Measurements from ENCODE around the gene EXOC8.
A peak's percentile ranks its signal among the peaks of the same experiment; 100 is the strongest.
"Not testable (repeated sequence)": the region's sequence is repeated elsewhere in the genome, so short reads cannot be mapped to it uniquely, and the experiment has no call there.

The EXOC8 gene

DNA sequence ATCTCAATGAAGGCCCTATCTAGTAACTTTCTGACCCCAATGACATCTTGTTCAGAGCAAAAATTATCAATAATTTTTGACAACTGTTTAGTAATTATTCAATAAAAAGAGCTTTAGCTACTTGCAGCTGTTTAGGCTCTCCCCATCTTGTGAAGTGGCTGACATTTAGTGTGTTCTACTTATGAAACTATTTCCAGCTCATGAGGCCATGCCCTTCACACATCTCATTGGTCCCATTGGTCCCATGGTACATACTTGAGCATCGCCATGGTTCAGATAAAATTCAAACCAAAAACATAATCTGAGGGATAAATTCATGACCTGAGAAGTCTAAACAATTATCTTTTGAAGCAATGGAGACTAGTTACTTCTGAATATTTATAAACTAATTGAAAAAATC lies 24.7 kb upstream of the EXOC8 start:
- no peaks in the 10 kb centered on the region for H3K27me3 Mint-ChIP-seq
- H3K36me3 Mint-ChIP-seq, result peaks cover 2% of the 10 kb centered on the region

GRCh38 chr1:231359113-231359512 lies 21.5 kb upstream of the EXOC8 start:
- H3K27ac Mint-ChIP-seq, result no peak overlapping the region
- no peaks in the 10 kb centered on the region for H3K9me3 Mint-ChIP-seq
- H3K4me1 Mint-ChIP-seq, result peaks cover 10% of the 10 kb centered on the region
- peaks cover 2% of the 10 kb centered on the region for H3K36me3 Mint-ChIP-seq
- no peaks in the 10 kb centered on the region for H3K27me3 Mint-ChIP-seq
- H3K4me3 Mint-ChIP-seq, result no peak overlapping the region

More for the DNA sequence above, 24.7 kb upstream of the EXOC8 start:
- peak overlapping the region; percentile 70 for H3K27ac Mint-ChIP-seq
- H3K4me1 Mint-ChIP-seq, result peaks cover 9% of the 10 kb centered on the region
- H3K4me3 Mint-ChIP-seq, result no peak overlapping the region
- H3K9me3 Mint-ChIP-seq, result no peaks in the 10 kb centered on the region

DNA sequence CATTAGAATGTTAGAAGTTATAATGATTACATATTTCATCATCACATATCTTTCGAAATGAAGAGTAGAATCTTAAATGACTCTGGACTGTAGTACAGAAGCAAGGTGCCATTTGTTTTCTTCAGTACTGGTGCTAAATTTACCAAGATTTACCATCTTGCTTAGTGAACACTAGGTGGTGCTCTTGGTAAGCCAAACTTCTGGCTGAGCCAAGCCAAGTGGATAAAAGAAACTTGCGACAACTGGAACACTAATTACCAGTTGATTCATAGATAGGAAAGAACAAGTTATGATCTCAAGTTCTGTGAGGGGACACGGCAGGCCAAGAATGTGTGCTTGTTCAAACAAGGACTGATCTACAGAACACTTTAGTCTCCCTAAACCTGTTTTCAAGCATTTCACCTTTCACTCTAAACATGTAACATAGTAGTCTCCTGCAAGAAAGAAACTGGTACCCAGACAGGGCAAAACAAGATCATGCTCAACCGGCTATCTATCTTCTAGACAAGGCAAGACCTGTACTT lies 20.2 kb upstream of the EXOC8 start:
- Mint-ChIP-seq H3K27ac (peak overlapping the region; percentile 62), H3K4me3 (no peak overlapping the region), H3K27me3 (no peaks in the 10 kb centered on the region)

GRCh38 chr1:231357187-231357772 lies 19.6 kb upstream of the EXOC8 start:
- H3K36me3 Mint-ChIP-seq, result peaks cover 5% of the 10 kb centered on the region
- no peaks in the 10 kb centered on the region for H3K27me3 Mint-ChIP-seq
- no peak overlapping the region for H3K27ac Mint-ChIP-seq
- no peaks in the 10 kb centered on the region for H3K9me3 Mint-ChIP-seq
- no peak overlapping the region for H3K4me3 Mint-ChIP-seq
- H3K4me1 Mint-ChIP-seq, result peaks cover 10% of the 10 kb centered on the region

More for the DNA sequence above, 20.2 kb upstream of the EXOC8 start:
- Mint-ChIP-seq H3K4me1 (peaks cover 10% of the 10 kb centered on the region), H3K9me3 (no peaks in the 10 kb centered on the region), H3K36me3 (peaks cover 3% of the 10 kb centered on the region)

DNA sequence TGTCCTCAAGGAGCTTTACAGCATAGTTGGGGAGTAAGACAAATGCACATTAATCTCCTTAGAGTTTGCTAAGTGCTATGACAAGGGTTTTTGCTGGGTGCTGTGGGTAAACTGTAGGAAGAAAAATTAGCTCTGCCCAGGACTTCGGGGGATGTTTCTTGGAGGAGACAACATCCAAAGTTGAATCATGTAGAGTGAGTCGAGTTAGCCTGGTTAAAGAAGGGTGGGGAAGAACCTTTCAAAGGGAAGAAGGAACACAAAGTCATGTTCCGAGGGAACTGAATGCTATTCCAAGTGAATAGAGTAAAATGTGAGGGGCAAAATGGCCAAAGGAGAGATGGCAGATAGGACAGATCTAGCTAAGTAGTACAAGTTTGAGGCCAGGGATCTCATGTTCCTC lies 17.5 kb upstream of the EXOC8 start:
- Mint-ChIP-seq H3K4me3 (no peak overlapping the region), H3K27me3 (no peaks in the 10 kb centered on the region), H3K4me1 (peaks cover 10% of the 10 kb centered on the region), H3K36me3 (peaks cover 9% of the 10 kb centered on the region), H3K9me3 (no peaks in the 10 kb centered on the region), H3K27ac (no peak overlapping the region)

DNA sequence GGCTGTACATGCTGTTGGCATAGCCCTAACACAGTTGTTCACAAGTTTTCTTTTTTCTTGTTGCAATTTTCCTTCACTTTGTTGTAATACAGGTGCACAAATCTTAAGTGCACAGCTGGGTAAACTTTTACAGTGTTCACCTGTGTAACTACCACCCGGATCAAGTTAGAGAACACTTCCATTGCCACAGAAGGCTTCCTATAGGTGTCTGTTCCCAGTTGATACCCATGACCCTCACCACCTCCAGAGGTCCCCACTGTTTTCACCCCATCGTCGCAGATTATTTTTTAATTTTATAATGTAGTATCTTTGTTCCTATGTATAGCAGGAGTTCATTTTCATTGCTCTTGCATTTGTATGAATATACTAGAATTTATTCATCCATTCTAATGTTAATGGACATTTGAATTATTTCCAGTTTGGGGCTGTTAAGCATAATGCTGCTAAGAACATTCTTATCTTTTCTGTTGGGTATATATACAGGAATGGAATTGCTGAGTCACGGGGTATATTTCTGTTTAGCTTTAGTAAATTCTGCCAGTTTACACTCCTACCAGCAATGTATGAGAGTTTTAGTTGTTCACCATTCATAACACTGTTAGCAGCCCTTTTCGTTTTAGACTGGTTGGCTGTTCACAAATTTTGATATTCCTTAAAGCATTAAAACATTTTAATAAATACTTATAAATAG lies 16.8 kb upstream of the EXOC8 start:
- Mint-ChIP-seq H3K27me3 (no peaks in the 10 kb centered on the region), H3K4me1 (peaks cover 10% of the 10 kb centered on the region), H3K36me3 (peaks cover 9% of the 10 kb centered on the region), H3K4me3 (no peak overlapping the region), H3K9me3 (no peaks in the 10 kb centered on the region), H3K27ac (no peak overlapping the region)

- Mint-ChIP-seq H3K4me1 (peaks cover 8% of the 10 kb centered on the region), H3K27ac (no peak overlapping the region), H3K9me3 (no peaks in the 10 kb centered on the region), H3K4me3 (no peak overlapping the region), H3K36me3 (peaks cover 12% of the 10 kb centered on the region), H3K27me3 (no peaks in the 10 kb centered on the region)
Observed at GRCh38 chr1:231353086-231353485, 15.4 kb upstream of the EXOC8 start.

DNA sequence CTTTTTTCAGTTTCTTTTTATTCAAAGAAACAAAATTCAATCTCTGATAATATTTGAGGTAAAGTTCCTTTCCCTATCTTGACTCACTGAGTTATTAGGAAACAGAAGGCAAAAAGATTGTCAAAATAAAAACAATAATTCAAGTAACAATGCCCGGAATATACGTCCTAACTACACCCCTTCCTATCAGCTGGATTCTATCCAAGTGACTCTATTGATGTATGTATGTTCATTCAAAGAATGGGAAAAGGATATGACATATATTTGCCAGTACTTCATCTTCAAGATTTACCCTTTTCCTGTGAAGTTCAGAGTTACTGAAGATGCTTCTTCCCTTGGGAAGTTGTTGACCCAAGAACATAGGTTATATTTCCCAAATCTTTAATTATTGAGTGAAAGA lies 14.2 kb upstream of the EXOC8 start:
- Mint-ChIP-seq H3K36me3 (peaks cover 12% of the 10 kb centered on the region), H3K9me3 (no peaks in the 10 kb centered on the region), H3K27ac (peak overlapping the region; percentile 81)

GRCh38 chr1:231348856-231349255 lies 11.2 kb upstream of the EXOC8 start:
- H3K27me3 Mint-ChIP-seq, H3K9me3 Mint-ChIP-seq, H3K27ac Mint-ChIP-seq, H3K4me1 Mint-ChIP-seq, H3K4me3 Mint-ChIP-seq: not testable (repeated sequence)
- peaks cover 17% of the 10 kb centered on the region for H3K36me3 Mint-ChIP-seq

More for the DNA sequence above, 14.2 kb upstream of the EXOC8 start:
- no peak overlapping the region for H3K4me3 Mint-ChIP-seq
- H3K4me1 Mint-ChIP-seq, result no peaks in the 10 kb centered on the region
- H3K27me3 Mint-ChIP-seq, result no peaks in the 10 kb centered on the region

DNA sequence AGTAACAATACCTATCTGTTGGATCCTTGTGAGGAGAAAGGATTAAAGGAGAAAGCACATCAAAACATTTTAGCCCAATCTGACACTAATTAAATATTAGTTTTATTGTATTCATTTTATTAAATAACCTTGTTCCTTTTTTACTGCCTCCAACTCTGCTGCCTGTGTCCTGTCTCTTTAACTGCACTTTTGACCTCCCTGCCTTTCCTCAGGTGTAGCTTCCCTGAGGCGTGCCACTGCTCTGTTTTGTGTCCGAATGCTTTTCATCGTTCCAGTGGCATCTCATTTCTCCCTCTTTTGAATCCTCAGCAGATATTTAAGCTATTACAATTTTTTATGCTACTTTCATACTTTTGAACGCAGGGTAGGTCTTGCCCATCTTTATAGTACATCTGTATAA lies 10.8 kb upstream of the EXOC8 start:
- H3K4me1 Mint-ChIP-seq, result peaks cover 8% of the 10 kb centered on the region
- no peaks in the 10 kb centered on the region for H3K27me3 Mint-ChIP-seq
- H3K9me3 Mint-ChIP-seq, result no peaks in the 10 kb centered on the region
- peaks cover 17% of the 10 kb centered on the region for H3K36me3 Mint-ChIP-seq
- H3K27ac Mint-ChIP-seq, result no peak overlapping the region
- H3K4me3 Mint-ChIP-seq, result no peak overlapping the region

DNA sequence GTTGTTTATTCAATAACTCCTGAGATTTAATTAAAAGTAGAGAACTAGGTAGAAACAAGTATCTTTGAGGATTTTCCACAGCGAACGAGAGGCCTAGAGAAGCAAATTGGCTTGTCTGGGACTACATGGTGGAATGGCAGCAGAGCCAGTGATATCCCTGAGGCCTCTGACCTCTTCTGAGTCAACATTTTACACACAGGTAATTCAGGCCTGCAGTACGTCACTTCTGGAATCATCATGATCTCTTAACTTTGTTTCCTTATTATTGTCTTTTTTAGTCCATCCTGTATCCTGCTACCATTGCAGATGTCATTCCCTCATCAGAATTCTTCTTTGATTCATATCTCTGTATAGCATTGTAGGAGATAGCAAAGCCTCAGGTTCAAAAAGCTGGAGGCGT lies 10.3 kb upstream of the EXOC8 start:
- Mint-ChIP-seq H3K4me1 (peaks cover 12% of the 10 kb centered on the region), H3K9me3 (no peaks in the 10 kb centered on the region), H3K4me3 (no peak overlapping the region), H3K27me3 (no peaks in the 10 kb centered on the region), H3K36me3 (peaks cover 19% of the 10 kb centered on the region), H3K27ac (no peak overlapping the region)

- Mint-ChIP-seq H3K4me3 (no peak overlapping the region), H3K27me3 (no peaks in the 10 kb centered on the region), H3K36me3 (peaks cover 23% of the 10 kb centered on the region), H3K27ac (no peak overlapping the region), H3K4me1 (peaks cover 51% of the 10 kb centered on the region), H3K9me3 (peaks cover 5% of the 10 kb centered on the region)
Observed at GRCh38 chr1:231340328-231341013, 2.8 kb upstream of the EXOC8 start.

- no peaks in the 10 kb centered on the region for H3K27me3 Mint-ChIP-seq
- peaks cover 22% of the 10 kb centered on the region for H3K36me3 Mint-ChIP-seq
- peak within 1 kb of the TSS; percentile 99 for H3K4me3 Mint-ChIP-seq
- H3K4me1 Mint-ChIP-seq, result peaks cover 58% of the 10 kb centered on the region
- peaks cover 5% of the 10 kb centered on the region for H3K9me3 Mint-ChIP-seq
- peak within 1 kb of the TSS; percentile 100 for H3K27ac Mint-ChIP-seq
Observed at GRCh38 chr1:231338270-231339128, 847 bp upstream of the EXOC8 start, which contains the start of gene SPRTN. Gene SPRTN, plus strand, starts transcription at chr1:231338293. Its CDS starts 91 bp downstream, at chr1:231338384.

- Mint-ChIP-seq H3K4me3 (peak overlapping the region; percentile 99), H3K4me1 (peaks cover 63% of the 10 kb centered on the region), H3K36me3 (peaks cover 23% of the 10 kb centered on the region), H3K9me3 (peaks cover 5% of the 10 kb centered on the region), H3K27me3 (no peaks in the 10 kb centered on the region), H3K27ac (peak overlapping the region; percentile 100)
Observed at GRCh38 chr1:231337043-231337471, 595 bp downstream of the EXOC8 start.
